ENCODE data around the gene PATJ.
A peak's percentile ranks its signal among the peaks of the same experiment; 100 is the strongest.
"Not testable (repeated sequence)": the region's sequence is repeated elsewhere in the genome, so short reads cannot be mapped to it uniquely, and the experiment has no call there.

PATJ gene

DNA sequence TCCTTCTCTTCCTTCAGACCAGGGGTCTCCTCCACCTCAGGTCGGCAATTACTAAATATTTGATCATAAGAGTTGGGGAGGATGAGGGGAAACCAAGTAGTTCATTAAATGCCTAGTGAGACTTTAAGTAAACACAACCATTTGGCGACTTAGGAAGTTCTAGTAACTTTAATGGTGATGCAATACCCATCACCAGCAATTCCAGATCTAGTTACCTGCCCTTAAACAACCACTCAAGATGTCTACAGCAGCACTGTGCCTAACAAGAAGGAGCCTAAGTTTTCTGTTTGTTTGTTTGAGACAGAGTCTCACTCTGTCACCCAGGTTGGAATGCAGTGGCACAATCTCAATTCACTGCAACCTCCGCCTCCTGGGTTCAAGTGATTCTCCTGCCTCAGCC, 395.7 kb downstream of the PATJ start:
- no peak for DNase-seq (ENCODE audit: low read depth)
- TF ChIP-seq, protein P1, sequence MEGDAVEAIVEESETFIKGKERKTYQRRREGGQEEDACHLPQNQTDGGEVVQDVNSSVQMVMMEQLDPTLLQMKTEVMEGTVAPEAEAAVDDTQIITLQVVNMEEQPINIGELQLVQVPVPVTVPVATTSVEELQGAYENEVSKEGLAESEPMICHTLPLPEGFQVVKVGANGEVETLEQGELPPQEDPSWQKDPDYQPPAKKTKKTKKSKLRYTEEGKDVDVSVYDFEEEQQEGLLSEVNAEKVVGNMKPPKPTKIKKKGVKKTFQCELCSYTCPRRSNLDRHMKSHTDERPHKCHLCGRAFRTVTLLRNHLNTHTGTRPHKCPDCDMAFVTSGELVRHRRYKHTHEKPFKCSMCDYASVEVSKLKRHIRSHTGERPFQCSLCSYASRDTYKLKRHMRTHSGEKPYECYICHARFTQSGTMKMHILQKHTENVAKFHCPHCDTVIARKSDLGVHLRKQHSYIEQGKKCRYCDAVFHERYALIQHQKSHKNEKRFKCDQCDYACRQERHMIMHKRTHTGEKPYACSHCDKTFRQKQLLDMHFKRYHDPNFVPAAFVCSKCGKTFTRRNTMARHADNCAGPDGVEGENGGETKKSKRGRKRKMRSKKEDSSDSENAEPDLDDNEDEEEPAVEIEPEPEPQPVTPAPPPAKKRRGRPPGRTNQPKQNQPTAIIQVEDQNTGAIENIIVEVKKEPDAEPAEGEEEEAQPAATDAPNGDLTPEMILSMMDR (conservative IDR thresholded peaks at IDR 0.05; ENCODE audit: low read depth, low read length): no peak
- H3K4me3 ChIP-seq (ENCODE audit: low read depth, low read length): no peak overlapping the region

DNA sequence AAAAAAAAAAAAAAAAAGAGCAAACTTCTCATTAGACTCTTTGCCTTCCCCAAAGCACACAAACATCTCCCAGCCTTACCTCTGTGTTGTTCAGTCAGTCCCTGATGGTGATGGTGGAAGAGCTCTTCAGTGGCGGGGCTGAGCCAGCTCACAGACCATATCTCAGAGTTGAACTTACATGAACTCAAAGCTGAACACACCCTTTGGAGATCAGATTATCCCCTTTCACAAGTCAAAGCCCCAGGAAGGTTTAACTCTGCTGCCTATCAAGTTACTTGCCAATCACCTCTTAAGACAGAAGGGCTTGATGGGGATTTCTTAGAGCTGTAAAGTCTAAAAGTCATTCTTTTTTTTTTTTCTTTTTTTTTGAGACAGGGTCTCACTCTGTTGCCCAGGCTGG, 397.1 kb downstream of the PATJ start:
- no peak overlapping the region for H3K4me3 ChIP-seq (ENCODE audit: low read depth, low read length)
- TF ChIP-seq, protein P1 (conservative IDR thresholded peaks at IDR 0.05; ENCODE audit: low read depth, low read length): no peak

DNA sequence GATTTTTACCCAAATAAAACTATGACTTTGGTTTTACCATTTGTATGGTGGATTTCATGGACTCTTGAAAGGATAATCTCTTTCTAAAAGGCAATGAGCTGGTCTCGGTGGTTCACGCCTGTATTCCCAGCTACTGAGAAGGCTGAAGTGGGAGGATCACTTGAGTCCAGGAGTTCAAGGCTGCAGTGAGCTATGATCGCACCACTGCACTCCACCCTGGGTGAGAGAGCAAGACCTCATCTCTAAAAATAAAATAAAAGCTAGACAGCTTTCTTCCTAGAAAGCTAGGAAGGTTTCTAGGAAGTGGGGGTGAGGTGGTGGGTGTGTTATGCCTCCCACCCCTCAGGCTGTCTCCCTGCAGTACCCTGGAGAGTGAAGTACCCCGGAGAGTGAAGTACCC, 398.4 kb downstream of the PATJ start:
- TF ChIP-seq, protein P1 (conservative IDR thresholded peaks at IDR 0.05; ENCODE audit: low read depth, low read length): no peak
- no peak for DNase-seq (ENCODE audit: low read depth)
- no peak overlapping the region for H3K4me3 ChIP-seq (ENCODE audit: low read depth, low read length)

More for the DNA sequence above, 397.1 kb downstream of the PATJ start:
- DNase-seq (ENCODE audit: low read depth): no peak

DNA sequence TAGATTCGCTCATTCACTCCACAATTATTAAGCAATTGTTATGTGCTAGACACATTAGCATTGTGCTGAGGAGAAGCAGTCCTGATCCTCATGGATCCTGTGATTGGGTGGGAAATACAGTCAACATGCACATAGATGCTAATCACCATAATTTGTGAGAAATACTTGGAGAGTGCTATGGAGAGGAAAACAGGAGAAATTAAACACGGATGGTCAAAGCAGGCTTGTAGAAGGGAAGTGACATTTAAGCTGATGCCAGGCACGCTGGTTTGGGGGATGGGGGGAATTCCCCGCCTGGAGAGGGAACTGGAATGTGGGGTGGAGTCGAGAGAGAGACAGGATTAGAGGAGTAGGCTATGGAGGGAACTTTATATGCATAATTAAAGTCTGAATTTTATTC, 400.2 kb downstream of the PATJ start:
- TF ChIP-seq, protein P1 (conservative IDR thresholded peaks at IDR 0.05; ENCODE audit: low read depth, low read length): no peak
- no peak for DNase-seq (ENCODE audit: low read depth)

DNA sequence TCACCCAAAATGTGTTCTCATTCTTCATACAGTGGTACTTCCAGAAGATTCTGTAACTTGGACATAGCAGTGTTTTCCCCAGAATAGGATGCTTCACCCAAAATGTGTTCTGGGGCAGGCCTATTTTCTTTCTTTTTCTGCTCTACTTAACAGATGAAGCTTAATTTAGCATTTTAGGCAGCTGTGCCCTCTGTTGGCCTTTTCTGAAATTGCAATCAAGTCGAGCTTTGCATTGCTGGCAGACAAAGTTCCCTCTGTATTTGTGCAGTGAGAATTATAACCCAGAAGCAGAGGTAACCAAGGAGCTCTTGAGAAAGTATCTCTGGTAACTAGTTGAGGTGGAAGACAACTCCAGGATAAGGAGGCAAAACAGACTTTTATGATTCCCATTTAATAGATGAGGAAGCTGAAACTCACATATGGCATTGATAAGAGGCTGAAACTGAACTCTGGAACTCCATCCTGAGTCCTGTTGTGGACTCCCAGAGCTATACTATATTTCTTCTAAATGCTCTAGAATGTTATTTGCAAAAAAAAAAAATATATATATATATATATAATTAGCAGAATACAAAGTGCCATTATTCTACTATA, 402.1 kb downstream of the PATJ start:
- DNase-seq (ENCODE audit: low read depth): peak; percentile 77
- H3K4me3 ChIP-seq (ENCODE audit: low read depth, low read length): no peak overlapping the region
- TF ChIP-seq, protein P1 (conservative IDR thresholded peaks at IDR 0.05; ENCODE audit: low read depth, low read length): peak; percentile 81

More for the DNA sequence above, 400.2 kb downstream of the PATJ start:
- no peak overlapping the region for H3K4me3 ChIP-seq (ENCODE audit: low read depth, low read length)

DNA sequence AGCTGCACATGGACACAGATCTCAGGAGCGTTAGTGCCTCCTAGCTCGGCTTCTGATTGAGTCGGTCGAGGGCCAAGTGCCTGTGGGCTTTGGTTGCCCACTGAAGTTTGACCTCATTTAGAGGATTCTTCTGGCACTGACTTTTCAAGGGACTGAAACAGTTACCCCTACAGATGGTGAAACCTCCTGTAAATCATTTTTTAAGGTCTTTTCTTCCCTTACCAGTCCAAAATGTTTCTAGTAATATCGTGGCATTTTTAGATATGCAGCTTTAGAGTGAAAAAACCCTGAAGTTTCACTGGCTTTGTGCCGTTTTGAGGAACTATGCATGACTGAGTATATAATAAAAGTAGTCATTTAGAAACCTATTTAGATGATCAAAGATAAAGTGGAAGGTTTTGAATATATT, 417.7 kb downstream of the PATJ start:
- no peak for DNase-seq (ENCODE audit: low read depth)
- no peak overlapping the region for H3K4me3 ChIP-seq (ENCODE audit: low read depth, low read length)
- TF ChIP-seq, protein P1 (conservative IDR thresholded peaks at IDR 0.05; ENCODE audit: low read depth, low read length): no peak

DNA sequence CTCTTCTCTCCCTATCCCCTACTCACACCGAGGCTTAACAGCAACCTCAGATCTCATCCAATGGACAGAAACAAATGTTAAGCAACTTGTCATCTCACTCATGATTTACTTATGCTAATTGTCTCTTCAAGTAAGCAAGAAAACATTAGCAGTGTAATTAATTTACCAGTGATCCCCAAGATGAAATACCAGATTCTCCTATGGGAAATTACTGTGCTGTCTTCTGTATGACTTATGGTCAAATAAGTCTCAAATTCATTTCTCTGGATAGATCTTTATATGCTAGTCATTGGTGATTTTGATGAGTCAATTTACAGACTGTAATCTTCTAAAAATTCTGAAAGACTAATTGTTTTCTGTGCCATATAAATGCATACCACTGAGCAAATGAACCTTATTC, 419.4 kb downstream of the PATJ start:
- DNase-seq (ENCODE audit: low read depth): no peak
- no peak overlapping the region for H3K4me3 ChIP-seq (ENCODE audit: low read depth, low read length)
- TF ChIP-seq, protein P1 (conservative IDR thresholded peaks at IDR 0.05; ENCODE audit: low read depth, low read length): no peak

DNA sequence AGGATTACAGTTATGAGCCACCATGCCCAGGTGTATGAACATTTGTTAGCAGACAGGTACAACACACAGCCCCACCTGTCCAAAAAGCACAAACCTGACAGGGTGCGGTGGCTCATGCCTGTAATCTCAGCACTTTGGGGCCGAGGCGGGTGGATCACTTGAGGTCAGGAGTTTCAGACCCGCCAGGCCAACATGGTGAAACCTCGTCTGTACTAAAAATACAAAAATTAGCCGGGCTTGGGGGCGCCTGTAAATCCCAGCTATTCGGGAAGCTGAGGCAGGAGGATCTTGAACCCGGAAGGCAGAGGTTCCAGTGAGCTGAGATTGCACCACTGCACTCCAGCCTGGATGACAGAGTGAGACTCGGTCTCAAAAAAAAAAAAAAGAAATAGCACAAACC, 428.1 kb downstream of the PATJ start:
- not testable (repeated sequence) for DNase-seq (ENCODE audit: low read depth); H3K4me3 ChIP-seq (ENCODE audit: low read depth, low read length)

Measured in choroid plexus epithelial cell (primary cell).